Stimulated activated effector memory CD8-positive, alpha-beta T cell treated with anti-CD3 and anti-CD28 coated beads, Interleukin-12 subunit alpha, Interleukin-12 subunit beta, amount 100 ng/mL, for 72 hours (primary cell): Measurements from ENCODE around the gene HTR3D.
A peak's percentile ranks its signal among the peaks of the same experiment; 100 is the strongest.
"Not testable (repeated sequence)": the region's sequence is repeated elsewhere in the genome, so short reads cannot be mapped to it uniquely, and the experiment has no call there.

ENCODE experiments used
- ATAC-seq: fragments of 150-1000 bp; cut with Tn5 transposase; 2 replicates; pipeline ENCODE4 v1.10.0; 2021
- DNase-seq, 2 donors: peaks; one replicate each; pipeline ENCODE4 v3.0.0; 2021 to 2022; ENCODE audit warnings: low spot score in 2 of 2
- H3K27ac Mint-ChIP-seq: one replicate; pipeline ENCODE4 v1.8.0; 2022; ENCODE audit warnings: mild to moderate bottlenecking, mixed read lengths
- H3K36me3 Mint-ChIP-seq: one replicate; pipeline ENCODE4 v1.8.0; 2022; ENCODE audit warnings: mild to moderate bottlenecking, mixed read lengths
- H3K4me1 Mint-ChIP-seq: one replicate; pipeline ENCODE4 v1.8.0; 2022; ENCODE audit warnings: mixed read lengths
- H3K4me3 Mint-ChIP-seq: one replicate; pipeline ENCODE4 v1.8.0; 2022; ENCODE audit warnings: mild to moderate bottlenecking, mixed read lengths
- H3K9me3 Mint-ChIP-seq: one replicate; pipeline ENCODE4 v1.8.0; 2022; ENCODE audit warnings: mixed read lengths

The HTR3D gene, protein sequence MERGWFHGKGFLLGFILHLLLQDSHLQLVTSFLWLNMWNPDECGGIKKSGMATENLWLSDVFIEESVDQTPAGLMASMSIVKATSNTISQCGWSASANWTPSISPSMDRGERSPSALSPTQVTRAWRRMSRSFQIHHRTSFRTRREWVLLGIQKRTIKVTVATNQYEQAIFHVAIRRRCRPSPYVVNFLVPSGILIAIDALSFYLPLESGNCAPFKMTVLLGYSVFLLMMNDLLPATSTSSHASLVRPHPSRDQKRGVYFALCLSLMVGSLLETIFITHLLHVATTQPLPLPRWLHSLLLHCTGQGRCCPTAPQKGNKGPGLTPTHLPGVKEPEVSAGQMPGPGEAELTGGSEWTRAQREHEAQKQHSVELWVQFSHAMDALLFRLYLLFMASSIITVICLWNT

DNA sequence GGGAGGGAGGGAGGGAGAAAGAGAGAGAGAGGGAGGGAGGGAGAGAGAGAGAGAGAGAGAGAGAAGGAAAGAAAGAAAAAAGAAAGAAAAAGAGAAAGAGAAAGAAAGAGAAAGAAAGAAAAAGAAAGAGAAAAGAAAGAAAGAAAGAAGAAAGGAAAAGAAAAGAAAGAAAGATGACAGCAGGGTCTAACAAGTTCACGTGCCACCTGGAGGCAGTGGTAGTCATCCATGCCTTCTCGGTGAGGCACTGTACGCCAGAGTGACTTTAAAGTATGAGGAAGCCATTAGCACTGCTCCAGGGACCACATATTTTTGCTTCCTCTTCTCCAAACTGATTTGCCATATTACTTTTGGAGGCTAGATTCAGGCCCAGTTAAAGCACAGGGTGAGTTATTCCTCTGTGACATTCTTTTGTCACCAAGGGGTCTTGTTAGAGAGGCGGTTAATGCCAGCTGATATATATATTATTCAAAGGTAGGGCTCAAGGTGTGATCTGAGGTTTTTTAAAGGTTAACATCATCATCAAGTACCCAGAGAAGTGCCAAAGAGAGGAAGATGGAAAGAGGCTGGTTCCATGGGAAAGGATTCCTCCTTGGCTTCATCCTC, at the start of gene HTR3D:
Gene HTR3D (plus strand): TSS at position 556 of the 606 bp plus-strand sequence. CDS start 0 bp downstream, at position 556.
- no peaks in the 10 kb centered on the region for H3K4me1 Mint-ChIP-seq

DNA sequence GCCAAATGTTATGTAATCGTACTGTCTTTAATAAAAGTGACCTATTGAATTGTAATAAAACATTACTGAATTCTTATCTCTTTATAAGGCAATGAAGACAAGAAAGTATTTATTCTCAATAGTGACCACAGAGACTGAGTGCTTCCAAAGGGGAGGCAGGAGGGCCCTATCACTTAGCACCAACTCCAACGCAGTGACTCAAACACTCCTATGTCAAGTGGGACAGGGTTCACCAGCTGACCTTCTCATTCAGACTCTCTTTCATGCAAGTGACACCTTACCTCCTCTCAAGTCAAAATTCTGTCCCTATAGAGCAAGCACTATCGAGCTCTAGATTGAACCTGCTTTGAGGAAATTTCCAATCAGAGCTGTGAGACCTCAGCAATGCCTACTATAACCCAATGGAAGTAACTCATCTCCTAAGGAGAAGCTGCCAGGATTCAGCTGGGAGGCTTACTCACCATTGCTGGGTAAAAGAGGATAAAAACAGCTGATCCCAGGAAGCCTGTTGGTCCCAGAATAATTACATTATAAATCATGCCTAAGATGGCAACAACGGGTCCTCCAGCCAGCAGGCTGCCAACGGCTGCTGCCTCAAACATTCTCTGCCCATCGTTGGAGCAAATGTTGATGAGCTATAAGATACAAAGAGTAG, 49.4 kb upstream of the HTR3D start:
- Mint-ChIP-seq H3K9me3 (no peaks in the 10 kb centered on the region), H3K4me3 (no peak overlapping the region), H3K36me3 (peaks cover 37% of the 10 kb centered on the region), H3K27ac (no peak overlapping the region), H3K4me1 (no peaks in the 10 kb centered on the region)
- DNase-seq: no peak
- ATAC-seq: no peak

More for the DNA sequence above, at the start of gene HTR3D:
- Mint-ChIP-seq H3K36me3 (no peaks in the 10 kb centered on the region), H3K4me3 (no peak within 1 kb of the TSS), H3K9me3 (no peaks in the 10 kb centered on the region), H3K27ac (no peak within 1 kb of the TSS)
- ATAC-seq (no peak), DNase-seq (no peak)

DNA sequence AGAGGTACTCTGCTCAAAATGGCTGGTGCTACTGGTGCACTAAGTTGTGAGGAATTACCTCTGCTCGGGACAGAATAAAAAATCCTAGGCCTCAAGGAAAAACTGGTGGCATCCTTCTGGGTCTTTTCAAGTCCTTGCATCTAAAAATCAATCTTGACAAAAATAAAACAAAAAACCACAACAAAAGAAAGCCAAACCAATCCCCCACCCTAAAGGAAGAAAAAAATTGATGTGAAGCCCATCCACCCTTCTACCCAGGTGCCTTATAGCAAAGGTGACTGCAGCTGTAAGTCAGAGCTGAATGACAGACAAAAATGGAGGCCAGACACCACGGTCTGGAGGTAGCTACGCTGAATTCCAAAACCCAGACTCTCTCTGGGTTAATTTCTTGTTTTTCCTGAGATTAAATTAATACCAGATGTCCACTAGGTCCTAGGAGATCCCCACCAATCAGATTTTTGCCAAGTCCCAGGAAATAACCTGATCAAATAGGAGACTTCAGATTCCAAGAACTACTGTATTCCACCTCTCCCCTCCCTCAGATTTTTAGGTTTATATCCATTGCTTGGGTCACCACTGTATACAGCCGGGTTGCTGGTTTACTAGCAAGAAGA, 47.3 kb upstream of the HTR3D start:
- Mint-ChIP-seq H3K9me3 (no peaks in the 10 kb centered on the region), H3K36me3 (peaks cover 49% of the 10 kb centered on the region), H3K4me1 (no peaks in the 10 kb centered on the region), H3K4me3 (no peak overlapping the region), H3K27ac (no peak overlapping the region)
- DNase-seq: no peak
- ATAC-seq: no peak

DNA sequence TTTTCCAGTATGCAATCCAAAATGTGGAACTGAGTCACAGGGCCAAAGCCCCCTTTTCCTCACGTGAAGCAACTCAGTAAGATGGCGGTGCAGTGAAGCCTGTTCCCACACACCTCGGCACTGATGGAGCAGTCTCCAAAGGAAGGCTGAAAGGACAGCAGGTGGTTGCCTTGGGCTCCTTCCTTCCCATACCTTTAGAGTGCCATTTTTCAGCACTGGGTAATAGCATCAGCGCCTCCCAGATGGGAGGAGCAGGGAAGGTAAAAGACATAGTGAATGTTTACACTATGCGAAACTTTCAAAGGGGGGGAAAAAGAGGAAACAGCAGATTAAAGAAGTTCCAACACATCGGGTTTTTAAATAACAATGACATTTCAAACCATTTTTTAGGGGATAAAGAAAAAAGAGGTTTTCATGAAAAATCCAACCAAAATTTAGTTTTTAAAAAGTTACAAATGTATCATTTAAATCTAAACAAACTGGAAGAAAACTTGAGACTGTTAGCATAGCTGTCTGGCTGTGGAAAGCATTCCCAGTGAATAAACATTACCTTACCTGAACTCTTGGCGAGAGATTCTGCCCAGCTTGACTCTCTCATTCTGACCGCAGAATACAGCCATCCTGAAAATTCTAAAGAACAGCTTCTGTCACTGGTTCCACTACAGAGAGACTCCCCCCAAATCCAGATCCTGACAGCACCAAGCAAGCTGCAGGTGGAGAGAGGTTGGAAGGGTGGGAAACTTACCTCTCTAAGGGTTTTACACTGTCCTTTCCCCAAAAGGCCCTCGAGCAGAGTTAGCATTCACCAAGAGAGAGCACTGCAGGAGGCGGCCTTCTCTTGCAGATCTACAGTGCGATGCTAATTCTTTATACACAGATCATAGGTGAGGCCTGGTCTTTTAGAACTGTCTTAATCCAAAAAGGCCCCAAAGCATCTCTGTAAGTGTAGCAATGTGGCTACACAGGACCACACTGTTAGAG, 46.5 kb upstream of the HTR3D start:
- no peak overlapping the region for H3K4me3 Mint-ChIP-seq
- H3K27ac Mint-ChIP-seq: no peak overlapping the region
- H3K9me3 Mint-ChIP-seq: no peaks in the 10 kb centered on the region
- H3K4me1 Mint-ChIP-seq: no peaks in the 10 kb centered on the region
- no peak for DNase-seq
- no peak for ATAC-seq
- peaks cover 49% of the 10 kb centered on the region for H3K36me3 Mint-ChIP-seq

DNA sequence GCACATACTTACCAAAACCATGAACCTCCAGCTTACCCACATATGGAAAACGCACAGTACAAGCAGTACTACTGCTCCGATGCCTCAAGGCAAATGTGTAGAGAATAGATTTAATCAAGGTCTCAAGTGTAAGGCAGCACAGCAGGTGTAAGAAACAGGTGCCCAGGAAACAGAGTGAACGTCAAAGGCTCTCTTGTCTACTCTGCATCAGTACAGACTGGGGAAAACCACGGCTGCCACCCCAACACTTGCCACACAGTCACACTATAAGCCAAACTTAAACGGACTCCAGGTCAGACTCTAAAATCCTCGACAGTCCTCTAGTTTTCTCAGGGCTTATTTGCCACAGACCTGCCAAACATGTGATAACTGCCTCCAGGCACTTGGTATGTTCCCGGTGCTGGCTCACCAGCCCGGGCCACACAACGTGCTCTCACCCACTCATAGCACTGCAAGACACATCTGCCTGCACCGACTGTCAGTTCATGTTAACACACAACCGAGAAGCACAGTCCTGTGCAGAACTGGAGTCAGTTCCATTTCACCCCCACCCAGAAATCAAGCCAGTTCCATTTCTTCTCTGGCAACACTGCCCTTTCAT, 44.4 kb upstream of the HTR3D start:
- DNase-seq (no peak), ATAC-seq (no peak)
- Mint-ChIP-seq H3K4me1 (no peaks in the 10 kb centered on the region), H3K36me3 (peaks cover 46% of the 10 kb centered on the region), H3K27ac (no peak overlapping the region), H3K4me3 (no peak overlapping the region), H3K9me3 (no peaks in the 10 kb centered on the region)

DNA sequence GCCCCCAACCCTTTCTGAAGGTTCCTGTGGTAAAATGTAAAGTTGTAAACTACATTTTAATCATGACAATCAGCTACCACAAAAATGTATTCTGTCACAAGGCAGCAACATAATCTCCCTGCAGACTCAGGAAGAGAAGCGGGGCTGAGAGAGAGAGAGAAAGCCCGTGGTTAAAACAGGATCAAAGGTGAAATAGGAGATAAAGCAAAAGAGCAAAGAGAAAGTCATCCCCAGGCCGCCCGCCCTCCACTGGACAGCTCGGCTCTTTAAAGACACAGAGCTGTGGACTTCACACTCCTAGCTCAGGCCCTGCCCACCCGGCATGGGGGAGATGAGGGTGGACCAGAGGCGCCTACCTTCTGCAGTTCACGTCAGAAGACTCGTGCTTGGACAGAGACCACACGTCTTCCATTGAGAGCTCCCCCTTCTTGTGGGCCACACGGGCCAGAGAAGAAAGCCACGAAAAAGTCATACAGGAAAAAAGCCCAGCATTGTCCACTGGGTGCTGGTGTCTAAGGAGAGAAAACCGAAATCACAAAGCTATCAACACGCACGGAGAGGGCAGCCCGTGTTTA, 43.2 kb upstream of the HTR3D start:
- DNase-seq (no peak), ATAC-seq (no peak)
- H3K27ac Mint-ChIP-seq: peak overlapping the region; percentile 16
- peaks cover 34% of the 10 kb centered on the region for H3K36me3 Mint-ChIP-seq
- H3K4me1 Mint-ChIP-seq: no peaks in the 10 kb centered on the region
- no peaks in the 10 kb centered on the region for H3K9me3 Mint-ChIP-seq
- no peak overlapping the region for H3K4me3 Mint-ChIP-seq

DNA sequence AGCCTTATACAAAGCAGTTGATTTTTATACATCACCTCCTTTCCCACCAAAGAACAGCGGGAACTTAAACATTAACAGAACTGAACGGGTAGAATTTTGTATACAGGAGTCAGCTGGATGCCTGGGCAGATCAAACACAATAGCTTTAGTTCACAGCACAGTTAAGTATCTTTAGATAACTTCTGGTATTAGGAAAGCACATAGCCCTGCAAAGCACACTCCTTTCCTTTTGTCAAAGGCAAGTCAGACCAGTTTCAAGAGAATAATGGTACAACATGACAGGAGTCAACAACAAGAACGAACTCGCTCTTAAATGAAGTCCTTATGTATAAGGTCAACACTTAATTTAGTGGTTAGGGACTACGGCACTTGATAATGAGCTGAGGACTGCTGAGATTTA, 40.1 kb upstream of the HTR3D start:
- ATAC-seq (no peak), DNase-seq (no peak)
- Mint-ChIP-seq H3K36me3 (peaks cover 25% of the 10 kb centered on the region), H3K4me1 (no peaks in the 10 kb centered on the region), H3K27ac (no peak overlapping the region), H3K9me3 (no peaks in the 10 kb centered on the region), H3K4me3 (no peak overlapping the region)

DNA sequence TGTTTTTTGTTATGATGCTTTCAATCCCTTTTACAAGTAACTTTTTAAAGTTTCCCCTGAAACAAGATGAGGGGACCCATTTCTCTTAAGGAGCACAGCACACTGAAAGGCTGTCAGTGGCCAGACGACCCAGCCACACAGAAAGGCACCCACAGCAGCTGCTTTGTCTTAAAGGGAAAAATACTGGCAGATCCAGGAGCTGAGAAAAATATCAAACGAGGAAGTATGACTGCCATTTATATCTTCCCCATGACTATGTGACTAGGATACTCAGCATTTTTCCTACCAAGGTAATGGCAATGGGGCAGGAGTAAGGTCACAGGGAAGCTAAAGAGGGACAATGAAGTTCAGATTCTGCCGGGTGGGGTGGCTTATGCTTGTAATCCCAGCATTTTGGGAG, 29.8 kb upstream of the HTR3D start:
- DNase-seq (no peak), ATAC-seq (no peak)
- Mint-ChIP-seq H3K4me1 (peaks cover 13% of the 10 kb centered on the region), H3K27ac (no peak overlapping the region), H3K9me3 (no peaks in the 10 kb centered on the region), H3K36me3 (peaks cover 15% of the 10 kb centered on the region), H3K4me3 (no peak overlapping the region)

DNA sequence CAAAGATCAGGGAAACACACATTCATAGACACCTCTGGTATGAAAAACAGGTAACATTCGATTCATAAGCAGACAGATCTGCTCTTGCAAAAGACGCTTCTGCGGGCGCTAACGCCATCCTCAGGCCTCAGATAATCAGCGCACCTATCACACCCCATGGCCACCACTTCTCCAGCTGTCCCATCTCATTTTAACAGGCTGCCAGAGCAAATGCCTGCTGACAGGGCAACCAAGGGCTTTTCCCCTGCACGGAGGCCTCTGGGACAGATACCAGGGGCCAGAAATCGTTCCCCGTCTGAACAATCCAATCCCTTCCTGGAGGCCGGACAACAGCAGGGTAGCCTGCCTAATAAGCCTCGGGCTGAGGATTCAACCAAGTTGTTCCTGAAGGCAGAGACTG, 29.1 kb upstream of the HTR3D start:
- Mint-ChIP-seq H3K27ac (no peak overlapping the region), H3K4me3 (no peak overlapping the region), H3K4me1 (peaks cover 13% of the 10 kb centered on the region), H3K36me3 (peaks cover 15% of the 10 kb centered on the region), H3K9me3 (no peaks in the 10 kb centered on the region)
- DNase-seq (no peak), ATAC-seq (no peak)

DNA sequence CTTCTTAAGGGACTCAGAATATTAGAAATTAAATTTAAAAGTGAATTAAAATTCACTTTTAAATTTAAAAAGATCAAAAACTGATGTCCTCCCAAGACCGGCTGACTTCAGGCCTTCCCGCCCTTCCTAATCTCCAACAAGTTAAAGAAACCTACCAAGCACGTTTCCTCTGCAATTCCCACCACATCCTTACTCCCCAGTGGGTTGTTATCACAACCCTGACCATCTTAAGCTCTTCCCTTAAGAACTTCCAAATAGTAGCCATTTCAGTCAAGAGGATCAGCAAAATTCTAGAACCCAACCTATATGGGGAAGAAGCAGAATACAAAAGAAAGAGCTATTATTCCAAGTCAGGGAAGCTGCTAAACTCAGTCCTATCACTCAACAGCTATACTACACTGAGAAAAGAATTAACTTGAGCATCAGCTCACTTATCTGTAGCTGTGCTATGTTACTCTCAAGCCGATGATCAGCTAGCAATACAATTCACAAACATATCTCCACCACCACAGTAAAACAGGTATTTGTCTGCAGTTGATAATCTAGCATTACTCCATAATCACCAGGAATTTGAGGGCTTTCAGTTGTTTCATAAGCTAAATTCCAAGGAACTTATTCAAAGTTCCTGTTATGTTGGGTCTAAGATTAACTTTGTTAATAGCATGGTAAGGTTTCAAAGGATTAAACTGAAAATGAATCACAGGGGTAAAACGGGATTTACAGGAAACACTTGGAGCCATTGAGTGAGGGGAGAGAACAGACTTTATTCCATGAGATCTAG, 28.2 kb upstream of the HTR3D start:
- Mint-ChIP-seq H3K4me3 (no peak overlapping the region), H3K4me1 (peaks cover 13% of the 10 kb centered on the region), H3K27ac (no peak overlapping the region), H3K36me3 (peaks cover 12% of the 10 kb centered on the region), H3K9me3 (no peaks in the 10 kb centered on the region)
- DNase-seq (no peak), ATAC-seq (no peak)

DNA sequence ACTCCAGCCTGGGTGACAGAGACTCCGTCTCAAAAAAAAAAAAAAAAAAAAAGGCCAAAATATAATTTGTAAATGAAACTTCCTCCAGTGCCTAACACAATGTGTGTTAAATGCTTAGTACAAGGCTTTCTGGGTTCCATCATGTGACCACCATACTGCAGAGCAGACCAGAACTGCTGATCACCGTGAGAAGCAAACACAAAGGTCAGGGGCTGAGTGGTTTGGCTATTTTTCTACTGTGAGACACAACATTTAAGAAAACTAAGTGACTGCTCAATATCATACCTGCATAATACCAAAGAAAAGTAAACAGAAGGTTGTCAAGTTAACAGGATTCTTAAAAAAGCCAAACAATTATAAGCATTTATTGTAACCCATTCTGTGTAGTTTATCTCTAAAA, 27.1 kb upstream of the HTR3D start:
- ATAC-seq (no peak), DNase-seq (no peak)
- Mint-ChIP-seq H3K36me3 (peaks cover 14% of the 10 kb centered on the region), H3K27ac (no peak overlapping the region), H3K9me3 (no peaks in the 10 kb centered on the region), H3K4me1 (peaks cover 13% of the 10 kb centered on the region), H3K4me3 (no peak overlapping the region)

DNA sequence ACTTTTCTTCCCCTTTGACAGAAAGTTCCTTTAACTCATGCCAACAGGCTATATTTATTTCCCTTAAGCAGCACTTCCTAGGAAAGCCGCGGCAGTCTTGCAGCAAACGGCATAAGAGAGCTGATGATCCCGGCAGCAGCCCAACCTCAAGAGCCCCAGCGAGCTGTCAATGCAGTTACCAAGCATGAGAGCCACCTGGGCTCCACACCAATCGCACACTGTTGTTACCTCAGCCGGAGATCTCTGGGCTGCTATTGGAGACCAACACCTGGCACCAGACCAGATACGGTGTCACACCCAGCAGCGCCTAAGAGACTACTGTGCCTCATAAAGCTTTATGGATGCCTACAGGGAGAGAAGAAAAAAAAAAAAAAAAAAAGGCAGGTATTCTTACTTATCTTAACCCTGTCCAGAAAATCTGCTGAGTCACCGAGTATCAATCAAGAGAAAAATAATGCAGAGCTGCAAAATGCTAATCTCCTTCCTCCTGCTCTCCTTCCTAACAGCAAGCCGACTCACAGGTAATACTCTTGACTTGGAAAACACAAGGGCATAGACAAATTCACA, 25.5 kb upstream of the HTR3D start:
- Mint-ChIP-seq H3K9me3 (no peaks in the 10 kb centered on the region), H3K36me3 (peaks cover 28% of the 10 kb centered on the region), H3K4me1 (peaks cover 13% of the 10 kb centered on the region), H3K4me3 (no peak overlapping the region), H3K27ac (peak overlapping the region; percentile 10)
- no peak for DNase-seq
- peak; percentile 34 for ATAC-seq

DNA sequence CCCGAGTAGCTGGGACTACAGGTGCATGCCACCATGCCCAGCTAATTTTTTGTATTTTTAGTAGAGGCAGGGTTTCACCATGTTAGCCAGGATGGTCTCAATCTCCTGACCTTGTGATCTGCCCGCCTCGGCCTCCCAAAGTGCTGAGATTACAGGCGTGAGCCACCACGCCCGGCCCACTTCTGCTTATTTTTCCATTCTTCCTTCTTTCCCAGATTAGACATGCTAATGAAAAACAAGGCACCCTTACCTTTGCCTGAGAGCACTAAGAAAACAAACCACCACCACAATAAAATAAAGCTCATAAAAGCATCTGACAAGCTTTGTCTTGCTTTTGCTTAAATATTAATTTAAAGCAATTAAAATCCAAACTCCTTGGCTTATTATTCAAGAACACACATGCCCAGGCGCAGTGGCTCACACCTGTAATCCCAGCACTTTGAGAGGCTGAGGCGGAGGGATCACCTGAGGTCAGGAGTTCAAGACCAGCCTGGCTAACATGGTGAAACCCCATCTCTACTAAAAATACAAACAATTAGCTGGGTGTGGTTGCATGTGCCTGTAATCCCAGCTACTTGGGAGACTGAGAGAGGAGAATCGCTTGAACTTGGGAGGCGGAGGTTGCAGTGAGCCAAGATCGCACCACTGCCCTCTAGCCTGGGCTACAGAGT, 24.3 kb upstream of the HTR3D start:
- not testable (repeated sequence) for H3K9me3 Mint-ChIP-seq, DNase-seq, H3K27ac Mint-ChIP-seq, H3K4me3 Mint-ChIP-seq, ATAC-seq
- peaks cover 29% of the 10 kb centered on the region for H3K36me3 Mint-ChIP-seq
- peaks cover 13% of the 10 kb centered on the region for H3K4me1 Mint-ChIP-seq
